ENCODE results near the gene GNS.

GNS gene

DNA sequence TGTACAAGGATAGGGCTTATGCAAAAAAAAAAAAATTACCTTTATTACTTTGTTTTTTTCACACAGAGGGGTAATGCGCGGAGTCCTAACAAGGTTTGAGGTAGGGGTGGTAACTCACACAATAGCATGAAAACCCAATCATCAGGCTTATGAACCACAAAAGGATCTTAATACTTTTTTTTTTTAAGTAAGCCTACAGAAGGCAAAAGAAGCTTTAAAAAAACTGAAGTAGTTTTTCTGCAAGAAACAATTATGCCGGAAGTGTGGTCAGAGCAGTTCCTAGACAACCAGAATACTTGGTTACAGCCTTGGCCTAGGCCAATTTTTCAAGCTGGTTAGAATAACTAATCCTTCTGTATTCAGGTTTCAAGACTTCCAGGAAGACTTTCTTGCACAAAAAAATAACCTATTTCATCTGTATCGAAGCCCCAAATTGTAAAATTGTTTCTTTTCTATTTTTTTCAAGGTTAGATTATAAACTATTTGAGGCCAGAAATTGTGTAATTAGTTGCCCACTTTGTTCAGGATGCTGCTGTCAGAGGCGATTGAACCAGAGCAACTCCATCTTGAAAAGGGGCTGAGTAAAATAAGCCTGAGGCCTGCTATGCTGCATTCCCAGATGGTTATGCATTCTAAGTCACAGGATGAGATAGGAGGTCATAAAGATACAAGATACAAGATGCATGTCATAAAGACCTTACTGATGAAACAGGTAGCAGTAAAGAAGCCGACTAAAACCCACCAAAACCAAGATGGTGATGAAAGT lies 1.8 kb upstream of the GNS start:
- no peak overlapping the region for H3K4me3 ChIP-seq (ENCODE audit: control insufficient read depth, low read depth, low read length)
- TF ChIP-seq, protein P1, sequence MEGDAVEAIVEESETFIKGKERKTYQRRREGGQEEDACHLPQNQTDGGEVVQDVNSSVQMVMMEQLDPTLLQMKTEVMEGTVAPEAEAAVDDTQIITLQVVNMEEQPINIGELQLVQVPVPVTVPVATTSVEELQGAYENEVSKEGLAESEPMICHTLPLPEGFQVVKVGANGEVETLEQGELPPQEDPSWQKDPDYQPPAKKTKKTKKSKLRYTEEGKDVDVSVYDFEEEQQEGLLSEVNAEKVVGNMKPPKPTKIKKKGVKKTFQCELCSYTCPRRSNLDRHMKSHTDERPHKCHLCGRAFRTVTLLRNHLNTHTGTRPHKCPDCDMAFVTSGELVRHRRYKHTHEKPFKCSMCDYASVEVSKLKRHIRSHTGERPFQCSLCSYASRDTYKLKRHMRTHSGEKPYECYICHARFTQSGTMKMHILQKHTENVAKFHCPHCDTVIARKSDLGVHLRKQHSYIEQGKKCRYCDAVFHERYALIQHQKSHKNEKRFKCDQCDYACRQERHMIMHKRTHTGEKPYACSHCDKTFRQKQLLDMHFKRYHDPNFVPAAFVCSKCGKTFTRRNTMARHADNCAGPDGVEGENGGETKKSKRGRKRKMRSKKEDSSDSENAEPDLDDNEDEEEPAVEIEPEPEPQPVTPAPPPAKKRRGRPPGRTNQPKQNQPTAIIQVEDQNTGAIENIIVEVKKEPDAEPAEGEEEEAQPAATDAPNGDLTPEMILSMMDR (IDR thresholded peaks at IDR 0.05; ENCODE audit: control insufficient read depth, insufficient read depth, low read depth, low read length, missing control alignments): no peak
- DNase-seq (ENCODE audit: low read depth): no peak

DNA sequence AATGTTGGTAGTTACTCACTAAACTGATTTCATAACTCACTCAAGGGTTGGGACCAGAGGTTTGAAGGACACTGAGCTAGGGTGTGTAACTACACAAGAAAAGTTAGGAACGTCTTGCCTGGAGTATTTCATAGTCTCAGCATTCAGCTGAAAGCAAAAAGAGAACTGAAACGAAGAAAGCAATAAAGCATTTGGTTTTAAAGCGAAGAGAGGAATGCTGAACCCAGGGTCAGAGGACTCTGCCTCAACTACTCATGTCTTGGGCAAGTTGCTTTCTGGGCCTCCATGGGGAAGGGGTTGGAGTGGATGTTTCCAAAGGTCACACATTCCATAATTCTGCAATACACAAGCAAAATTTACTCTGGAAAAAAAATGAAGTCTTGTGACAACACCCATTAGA lies 1.4 kb downstream of the GNS start:
- DNase-seq (ENCODE audit: low read depth): no peak
- TF ChIP-seq, protein P1 (IDR thresholded peaks at IDR 0.05; ENCODE audit: control insufficient read depth, insufficient read depth, low read depth, low read length, missing control alignments): no peak
- H3K4me3 ChIP-seq (ENCODE audit: control insufficient read depth, low read depth, low read length): no peak overlapping the region

DNA sequence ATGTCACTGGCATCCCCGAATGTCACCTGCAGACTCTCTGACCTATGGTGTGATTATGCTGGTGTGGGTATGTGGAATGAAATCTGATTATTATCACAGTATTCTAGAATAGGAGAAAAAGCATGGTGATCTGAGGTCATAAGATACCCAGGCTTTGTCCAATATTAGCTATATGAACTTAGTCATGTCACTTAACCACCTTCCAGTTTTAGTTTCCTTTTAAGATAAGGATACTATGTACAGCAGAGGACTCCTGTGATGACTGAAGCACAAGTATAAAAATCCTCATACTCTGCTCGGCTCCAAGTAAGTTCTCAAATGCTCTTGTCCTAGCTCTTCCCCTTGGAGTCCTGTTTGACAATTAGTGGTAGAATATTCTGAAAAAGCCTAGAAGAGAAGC lies 2.8 kb downstream of the GNS start:
- H3K4me3 ChIP-seq (ENCODE audit: control insufficient read depth, low read depth, low read length): no peak overlapping the region
- TF ChIP-seq, protein P1 (IDR thresholded peaks at IDR 0.05; ENCODE audit: control insufficient read depth, insufficient read depth, low read depth, low read length, missing control alignments): no peak
- no peak for DNase-seq (ENCODE audit: low read depth)

DNA sequence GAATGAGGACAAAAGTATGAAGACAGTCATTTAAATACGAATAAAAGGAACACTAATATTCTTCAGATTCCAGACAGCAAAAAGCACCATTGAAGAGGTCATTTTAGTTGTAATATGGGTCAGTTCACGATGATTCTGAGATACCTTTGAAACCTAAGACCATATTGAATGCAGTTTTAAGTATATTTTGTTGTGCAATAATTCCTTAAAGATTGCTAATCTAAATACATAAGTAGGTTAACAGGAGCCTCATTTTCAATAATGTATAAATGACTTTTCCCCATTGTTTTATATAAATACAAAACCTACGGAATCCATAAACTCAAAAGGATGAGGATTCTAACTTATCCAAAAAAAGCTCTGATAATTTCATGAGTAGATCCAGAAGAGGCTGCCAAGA lies 5.8 kb downstream of the GNS start:
- DNase-seq (ENCODE audit: low read depth): no peak
- TF ChIP-seq, protein P1 (IDR thresholded peaks at IDR 0.05; ENCODE audit: control insufficient read depth, insufficient read depth, low read depth, low read length, missing control alignments): no peak
- H3K4me3 ChIP-seq (ENCODE audit: control insufficient read depth, low read depth, low read length): no peak overlapping the region

DNA sequence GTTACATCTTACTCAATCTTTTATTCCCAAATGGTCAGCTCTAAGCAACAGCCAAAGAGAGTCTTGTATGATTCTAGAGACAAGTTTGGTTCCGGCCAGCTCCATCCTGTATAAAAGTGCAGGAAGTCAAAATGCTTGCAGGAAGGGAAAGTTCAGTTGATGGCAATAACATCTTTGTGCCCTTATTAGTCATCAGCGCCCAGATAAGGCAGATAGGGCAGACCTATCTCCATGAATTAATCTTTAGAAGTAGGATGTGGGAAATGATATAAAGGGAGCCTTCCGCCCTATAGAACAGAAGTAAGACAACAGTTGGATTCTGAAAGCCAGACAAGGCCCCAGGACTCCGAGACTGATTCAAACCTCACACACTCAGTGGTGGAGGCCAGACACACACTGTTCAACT lies 6.4 kb downstream of the GNS start:
- TF ChIP-seq, protein P1 (IDR thresholded peaks at IDR 0.05; ENCODE audit: control insufficient read depth, insufficient read depth, low read depth, low read length, missing control alignments): no peak
- H3K4me3 ChIP-seq (ENCODE audit: control insufficient read depth, low read depth, low read length): no peak overlapping the region
- no peak for DNase-seq (ENCODE audit: low read depth)

DNA sequence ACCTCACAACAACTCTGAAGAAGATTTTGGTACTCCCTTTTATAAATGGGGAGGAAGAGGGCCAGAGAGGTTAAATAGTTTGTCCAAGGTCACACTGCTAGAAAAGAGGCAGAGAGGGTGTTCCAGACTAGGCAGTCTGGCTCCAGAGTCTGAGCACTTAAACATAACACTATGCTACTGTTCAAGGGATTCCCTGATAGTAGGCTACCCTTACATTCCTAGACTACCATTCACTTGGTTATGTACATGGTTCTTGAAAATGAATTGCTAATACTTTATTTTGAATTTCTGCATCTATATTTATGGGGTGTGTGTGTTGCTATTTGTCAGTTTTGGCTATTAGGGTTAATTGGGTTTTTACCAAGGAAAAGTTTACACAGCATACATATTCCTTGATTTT lies 7.2 kb downstream of the GNS start:
- no peak for DNase-seq (ENCODE audit: low read depth)

More for the DNA sequence above, 7.2 kb downstream of the GNS start:
- TF ChIP-seq, protein P1 (IDR thresholded peaks at IDR 0.05; ENCODE audit: control insufficient read depth, insufficient read depth, low read depth, low read length, missing control alignments): no peak
- no peak overlapping the region for H3K4me3 ChIP-seq (ENCODE audit: control insufficient read depth, low read depth, low read length)

Data from AG09309 (cell line).